Adrenal gland (tissue), 5 donors: ENCODE data around the gene PRAME.

Experiments
- CTCF ChIP-seq, 6 experiments: fragments of 450-650 bp in 4 of 6; fragments of 200-600 bp in 2 of 6; sonication (generic) in 1 of 6; IDR thresholded peaks; 1 replicate in 5 of 6; 2 replicates in 1 of 6; pipeline versions ENCODE4 v1.5.1 to v1.8.0; 2016 to 2021; ENCODE audit warnings: antibody characterized with exemption in 6 of 6, mild to moderate bottlenecking in 2 of 6, moderate library complexity in 1 of 6
- POLR2A ChIP-seq, 2 donors: fragments of 450-650 bp; IDR thresholded peaks; one replicate each; pipeline ENCODE4 v1.6.1; 2017; ENCODE audit warnings: antibody characterized with exemption in 2 of 2, mild to moderate bottlenecking in 2 of 2, moderate library complexity in 1 of 2
- donor health status: DM: no; HTN: no; CAD: no.

- TF ChIP-seq POLR2A (IDR thresholded peaks at IDR 0.05) (no peak), CTCF (IDR thresholded peaks at IDR 0.05) (no peak)
Measured at GRCh38 chr22:22604326-22605073, 45.4 kb upstream of the PRAME start.
